Ishikawa (cell line): ENCODE results near the gene TNFRSF19.

ENCODE experiments used
- CEBPB ChIP-seq: IDR thresholded peaks from 2 replicates; pipeline ENCODE4 v1.6.1; 2012
- CREB1 ChIP-seq: IDR thresholded peaks from 2 replicates; pipeline ENCODE4 v1.6.1; 2012; ENCODE audit warnings: low read depth
- EGR1 ChIP-seq: IDR thresholded peaks from 2 replicates; pipeline ENCODE4 v1.6.1; 2012
- EP300 ChIP-seq: IDR thresholded peaks from 2 replicates; pipeline ENCODE4 v1.6.1; 2012; ENCODE audit warnings: borderline replicate concordance
- FOXM1 ChIP-seq: IDR thresholded peaks from 2 replicates; pipeline ENCODE4 v1.6.1; 2012; ENCODE audit warnings: low read depth, borderline replicate concordance
- MAX ChIP-seq: IDR thresholded peaks from 2 replicates; pipeline ENCODE4 v1.6.1; 2012
- NFIC ChIP-seq: IDR thresholded peaks from 2 replicates; pipeline ENCODE4 v1.6.1; 2012
- RAD21 ChIP-seq: IDR thresholded peaks from 2 replicates; pipeline ENCODE4 v1.6.1; 2012; ENCODE audit warnings: low read depth
- TAF1 ChIP-seq: IDR thresholded peaks from 2 replicates; pipeline ENCODE4 v1.6.1; 2012; ENCODE audit warnings: low read depth, mild to moderate bottlenecking
- TCF12 ChIP-seq: IDR thresholded peaks from 2 replicates; pipeline ENCODE4 v1.6.1; 2012; ENCODE audit warnings: low read depth
- TEAD4 ChIP-seq: IDR thresholded peaks from 2 replicates; pipeline ENCODE4 v1.6.1; 2012
- YY1 ChIP-seq: IDR thresholded peaks from 2 replicates; pipeline ENCODE4 v1.6.1; 2012; ENCODE audit warnings: low read depth
- ZBTB7A ChIP-seq: IDR thresholded peaks from 2 replicates; pipeline ENCODE4 v1.6.1; 2012; ENCODE audit warnings: low read depth
- TF ChIP-seq, protein P1 (sequence below): IDR thresholded peaks from 2 replicates; pipeline ENCODE4 v1.6.1; 2012; ENCODE audit warnings: low read depth, mild to moderate bottlenecking
- TF ChIP-seq, protein P2 (sequence below): IDR thresholded peaks from 2 replicates; pipeline ENCODE4 v1.6.1; 2012

TNFRSF19 gene

GRCh38 chr13:23600534-23600933, 30.3 kb downstream of the TNFRSF19 start:
- TF ChIP-seq NFIC (no peak), EP300 (no peak), CEBPB (no peak), FOXM1 (no peak), MAX (no peak), TAF1 (no peak), EGR1 (no peak), YY1 (no peak), RAD21 (no peak)

DNA sequence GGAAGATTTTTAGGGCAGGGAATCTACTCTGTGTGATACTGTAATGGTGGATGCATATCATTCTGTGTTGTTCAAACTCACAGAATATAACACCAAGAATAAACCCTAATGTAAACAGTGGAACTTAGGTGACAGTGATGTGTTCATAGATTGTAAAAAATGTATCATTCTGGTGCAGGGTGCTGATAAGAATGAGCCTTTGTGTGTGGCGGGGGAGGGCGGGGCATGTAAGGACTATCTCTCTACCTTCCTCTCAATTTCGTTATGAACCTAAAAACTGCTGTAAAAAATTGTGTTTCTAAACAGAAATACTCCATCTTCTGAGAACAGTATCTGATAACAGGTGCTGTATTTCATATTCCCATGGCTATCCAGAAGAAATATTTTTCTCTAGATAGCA, 35.6 kb downstream of the TNFRSF19 start:
- TF ChIP-seq CREB1, result no peak
- no peak for TF ChIP-seq RAD21
- TF ChIP-seq TAF1, result no peak
- TF ChIP-seq TEAD4, result no peak
- TF ChIP-seq ZBTB7A, result no peak
- TF ChIP-seq NFIC, result no peak
- no peak for TF ChIP-seq EP300
- no peak for TF ChIP-seq CEBPB
- TF ChIP-seq, protein P1, sequence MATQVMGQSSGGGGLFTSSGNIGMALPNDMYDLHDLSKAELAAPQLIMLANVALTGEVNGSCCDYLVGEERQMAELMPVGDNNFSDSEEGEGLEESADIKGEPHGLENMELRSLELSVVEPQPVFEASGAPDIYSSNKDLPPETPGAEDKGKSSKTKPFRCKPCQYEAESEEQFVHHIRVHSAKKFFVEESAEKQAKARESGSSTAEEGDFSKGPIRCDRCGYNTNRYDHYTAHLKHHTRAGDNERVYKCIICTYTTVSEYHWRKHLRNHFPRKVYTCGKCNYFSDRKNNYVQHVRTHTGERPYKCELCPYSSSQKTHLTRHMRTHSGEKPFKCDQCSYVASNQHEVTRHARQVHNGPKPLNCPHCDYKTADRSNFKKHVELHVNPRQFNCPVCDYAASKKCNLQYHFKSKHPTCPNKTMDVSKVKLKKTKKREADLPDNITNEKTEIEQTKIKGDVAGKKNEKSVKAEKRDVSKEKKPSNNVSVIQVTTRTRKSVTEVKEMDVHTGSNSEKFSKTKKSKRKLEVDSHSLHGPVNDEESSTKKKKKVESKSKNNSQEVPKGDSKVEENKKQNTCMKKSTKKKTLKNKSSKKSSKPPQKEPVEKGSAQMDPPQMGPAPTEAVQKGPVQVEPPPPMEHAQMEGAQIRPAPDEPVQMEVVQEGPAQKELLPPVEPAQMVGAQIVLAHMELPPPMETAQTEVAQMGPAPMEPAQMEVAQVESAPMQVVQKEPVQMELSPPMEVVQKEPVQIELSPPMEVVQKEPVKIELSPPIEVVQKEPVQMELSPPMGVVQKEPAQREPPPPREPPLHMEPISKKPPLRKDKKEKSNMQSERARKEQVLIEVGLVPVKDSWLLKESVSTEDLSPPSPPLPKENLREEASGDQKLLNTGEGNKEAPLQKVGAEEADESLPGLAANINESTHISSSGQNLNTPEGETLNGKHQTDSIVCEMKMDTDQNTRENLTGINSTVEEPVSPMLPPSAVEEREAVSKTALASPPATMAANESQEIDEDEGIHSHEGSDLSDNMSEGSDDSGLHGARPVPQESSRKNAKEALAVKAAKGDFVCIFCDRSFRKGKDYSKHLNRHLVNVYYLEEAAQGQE, result no peak
- TF ChIP-seq FOXM1, result no peak
- TF ChIP-seq, protein P2, sequence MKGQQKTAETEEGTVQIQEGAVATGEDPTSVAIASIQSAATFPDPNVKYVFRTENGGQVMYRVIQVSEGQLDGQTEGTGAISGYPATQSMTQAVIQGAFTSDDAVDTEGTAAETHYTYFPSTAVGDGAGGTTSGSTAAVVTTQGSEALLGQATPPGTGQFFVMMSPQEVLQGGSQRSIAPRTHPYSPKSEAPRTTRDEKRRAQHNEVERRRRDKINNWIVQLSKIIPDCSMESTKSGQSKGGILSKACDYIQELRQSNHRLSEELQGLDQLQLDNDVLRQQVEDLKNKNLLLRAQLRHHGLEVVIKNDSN, result no peak
- no peak for TF ChIP-seq MAX
- no peak for TF ChIP-seq YY1
- TF ChIP-seq TCF12, result no peak

- no peak for TF ChIP-seq TAF1
- TF ChIP-seq FOXM1, result no peak
- no peak for TF ChIP-seq CEBPB
- no peak for TF ChIP-seq EGR1
- TF ChIP-seq, protein P1, result no peak
- TF ChIP-seq EP300, result no peak
- TF ChIP-seq TEAD4, result no peak
- no peak for TF ChIP-seq ZBTB7A
- TF ChIP-seq YY1, result no peak
- no peak for TF ChIP-seq CREB1
- no peak for TF ChIP-seq NFIC
Measured at GRCh38 chr13:23608138-23608537, 37.9 kb downstream of the TNFRSF19 start.

DNA sequence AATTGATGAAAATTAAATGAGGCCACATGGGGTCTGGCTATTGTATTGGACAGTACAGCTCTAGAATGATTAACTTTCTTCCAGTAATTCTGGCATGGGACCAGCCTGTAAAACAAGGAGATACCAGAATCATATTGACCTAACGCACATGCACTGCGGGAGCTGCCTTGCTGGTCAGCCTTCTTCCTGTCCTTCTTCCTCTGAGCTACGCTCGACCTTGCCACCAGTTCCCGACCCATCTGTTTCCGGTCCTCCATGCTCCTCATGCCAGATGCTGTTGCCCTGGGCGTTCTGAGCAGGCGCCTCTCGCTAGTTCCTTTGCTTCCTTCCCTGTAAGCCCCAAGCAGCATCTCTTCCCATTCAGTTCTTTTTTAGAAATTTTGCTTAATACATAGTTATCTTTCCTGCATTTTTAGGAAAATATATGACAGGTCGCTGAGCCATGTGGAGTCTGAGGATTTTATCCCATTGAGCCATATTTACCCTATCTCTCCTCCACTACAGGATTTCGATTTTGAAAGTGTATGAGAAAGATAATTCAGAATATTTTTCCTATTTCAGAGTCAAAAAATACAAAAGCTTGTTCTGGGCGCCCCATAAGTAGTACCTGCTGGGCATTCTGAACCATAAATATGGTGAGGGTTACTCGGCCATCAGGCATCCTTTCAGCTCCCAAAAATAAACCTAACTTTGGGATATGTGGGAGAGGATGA, 38.6 kb downstream of the TNFRSF19 start:
- TF ChIP-seq CEBPB (no peak), MAX (no peak), EGR1 (no peak), ZBTB7A (no peak), TEAD4 (no peak), TAF1 (no peak), FOXM1 (no peak), CREB1 (no peak), NFIC (no peak), YY1 (no peak), RAD21 (no peak)
- TF ChIP-seq, protein P1, result no peak

- no peak for TF ChIP-seq FOXM1
- TF ChIP-seq NFIC, result peak; percentile 46
Measured at GRCh38 chr13:23609414-23609760, 39.2 kb downstream of the TNFRSF19 start.
